DOHH2 (cell line): ENCODE results near the gene PPP3CA.
A peak's percentile ranks its signal among the peaks of the same experiment; 100 is the strongest.

Experiments used
- H3F3A ChIP-seq: fragments of 200-600 bp; sonication (generic), shearing (Covaris generic); 2 replicates; pipeline ENCODE4 v1.6.0; 2016; ENCODE audit warnings: antibody characterized with exemption, mild to moderate bottlenecking; ENCODE audit not compliant: control insufficient read depth, insufficient read depth
- H3K27ac ChIP-seq: fragments of 200-600 bp; sonication (generic); 2 replicates; pipeline ENCODE4 v1.5.1; 2014; ENCODE audit warnings: low read depth, mild to moderate bottlenecking, low read length, moderate library complexity
- H3K27me3 ChIP-seq: fragments of 200-600 bp; sonication (generic); 2 replicates; pipeline ENCODE4 v1.6.1; 2014; ENCODE audit warnings: mild to moderate bottlenecking, low read length, mixed read lengths; ENCODE audit not compliant: control insufficient read depth
- H3K36me3 ChIP-seq: fragments of 200-600 bp; sonication (generic); 2 replicates; pipeline ENCODE4 v1.6.1; 2014; ENCODE audit warnings: mild to moderate bottlenecking, low read length, moderate library complexity, mixed read lengths; ENCODE audit not compliant: control insufficient read depth
- H3K4me1 ChIP-seq: fragments of 200-600 bp; sonication (generic); 2 replicates; pipeline ENCODE4 v1.6.1; 2014; ENCODE audit warnings: mild to moderate bottlenecking, low read length, mixed read lengths; ENCODE audit not compliant: control insufficient read depth
- H3K4me2 ChIP-seq: fragments of 200-600 bp; sonication (generic); 2 replicates; pipeline ENCODE4 v1.6.0; 2014; ENCODE audit warnings: mild to moderate bottlenecking, low read length, moderate library complexity
- H3K4me3 ChIP-seq: fragments of 200-600 bp; sonication (generic); 2 replicates; pipeline ENCODE4 v1.5.1; 2014; ENCODE audit warnings: mild to moderate bottlenecking, low read length, mixed read lengths
- H3K79me2 ChIP-seq: fragments of 200-600 bp; sonication (generic); 2 replicates; pipeline ENCODE4 v1.6.1; 2014; ENCODE audit warnings: mild to moderate bottlenecking, low read length, mixed read lengths; ENCODE audit not compliant: control insufficient read depth
- H3K9me2 ChIP-seq: fragments of 200-600 bp; sonication (generic); replicated peaks from 2 replicates; pipeline ENCODE4 v1.6.1; 2014; ENCODE audit warnings: mild to moderate bottlenecking, low read length, mixed read lengths; ENCODE audit not compliant: control insufficient read depth
- H3K9me3 ChIP-seq: fragments of 200-600 bp; sonication (generic); 2 replicates; pipeline ENCODE4 v1.6.1; 2014; ENCODE audit warnings: antibody characterized with exemption, low read length, mixed read lengths; ENCODE audit not compliant: control insufficient read depth, insufficient read depth
- H4K20me1 ChIP-seq: fragments of 200-600 bp; sonication (generic); 2 replicates; pipeline ENCODE4 v1.6.0; 2014; ENCODE audit warnings: low read depth, mild to moderate bottlenecking, antibody characterized with exemption, low read length, moderate library complexity; ENCODE audit not compliant: control insufficient read depth, insufficient read depth
- CTCF ChIP-seq: fragments of 200-600 bp; sonication (generic); IDR thresholded peaks from one replicate; pipeline ENCODE4 v1.5.1; 2014; ENCODE audit warnings: antibody characterized with exemption, mild to moderate bottlenecking, low read depth, low read length; ENCODE audit not compliant: poor library complexity, severe bottlenecking
- EZH2phosphoT487 ChIP-seq: fragments of 200-600 bp; sonication (generic); IDR thresholded peaks from 2 replicates; pipeline ENCODE4 v1.6.1; 2017; ENCODE audit warnings: borderline replicate concordance, mild to moderate bottlenecking, antibody characterized with exemption, low read length, moderate library complexity, mixed read lengths

PPP3CA gene

DNA sequence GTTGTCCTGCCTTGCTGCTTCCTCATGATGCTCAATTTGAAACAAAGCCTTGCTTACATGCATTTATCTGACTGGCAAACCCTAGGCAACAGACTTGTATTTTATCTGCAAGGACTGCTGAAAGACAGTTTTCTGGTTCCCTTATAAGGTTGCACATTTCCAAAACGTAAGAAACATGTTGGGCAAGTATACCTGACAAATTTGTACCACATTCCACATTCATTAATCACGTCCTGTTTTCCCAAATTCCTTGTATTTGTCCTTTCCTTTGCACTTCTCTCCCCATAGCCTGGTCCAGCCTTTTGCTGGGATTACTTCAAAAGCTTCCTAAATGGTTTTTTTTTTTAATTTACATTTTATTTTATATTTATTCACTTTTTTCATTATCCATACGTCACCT lies 310.1 kb downstream of the PPP3CA start:
- Histone ChIP-seq H4K20me1 (no peaks in the 10 kb centered on the region), H3K27ac (no peak overlapping the region), H3K9me2 (no peaks in the 10 kb centered on the region), H3K9me3 (no peaks in the 10 kb centered on the region), H3K27me3 (no peaks in the 10 kb centered on the region), H3K4me2 (no peak overlapping the region), H3F3A (no peaks in the 10 kb centered on the region), H3K36me3 (0 out of 2 replicates have a peak, but pooled peaks cover 3% of the 10 kb centered on the region), H3K4me1 (no peaks in the 10 kb centered on the region), H3K79me2 (no peaks in the 10 kb centered on the region), H3K4me3 (no peak overlapping the region)
- TF ChIP-seq EZH2phosphoT487 (no peak), CTCF (no peak)

DNA sequence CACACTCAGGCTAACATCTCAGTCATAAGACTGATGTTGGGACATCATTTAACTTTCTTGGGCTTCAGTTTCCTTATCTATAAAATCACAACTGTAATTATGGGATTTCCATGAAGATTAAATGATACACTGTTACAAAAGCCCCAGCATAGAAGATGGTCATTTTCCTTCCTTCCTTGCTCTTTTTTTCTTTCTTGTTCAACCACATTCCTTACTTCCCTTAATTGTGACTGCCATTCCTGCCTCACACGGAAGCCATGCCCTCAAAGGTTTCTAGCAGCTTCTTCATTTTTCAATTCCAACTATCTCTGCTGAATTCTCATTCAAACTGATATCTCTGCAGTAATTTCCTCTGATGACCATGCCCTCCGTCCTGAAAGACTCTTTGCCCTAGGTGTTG lies 311.8 kb downstream of the PPP3CA start:
- TF ChIP-seq CTCF (no peak), EZH2phosphoT487 (no peak)
- H3K9me3 ChIP-seq, result no peaks in the 10 kb centered on the region

DNA sequence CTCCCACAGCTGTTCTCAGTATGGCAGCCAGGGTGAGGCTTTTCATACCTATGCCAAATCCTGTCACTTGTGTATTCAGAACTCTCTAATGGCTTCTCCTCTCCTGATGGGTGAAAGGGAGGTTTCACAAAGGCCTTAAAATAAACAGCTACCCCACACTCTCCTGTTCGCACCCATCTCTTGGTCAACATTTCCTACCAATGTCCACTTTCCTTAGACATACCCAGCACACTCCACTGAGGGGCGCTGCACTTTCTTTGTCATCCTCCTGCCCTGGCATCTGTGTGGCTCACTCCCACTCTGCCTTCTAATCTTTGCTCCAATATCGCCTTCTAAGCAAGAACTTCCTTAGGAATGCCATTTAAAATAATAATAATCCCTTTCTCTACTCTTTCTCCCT lies 313.3 kb downstream of the PPP3CA start:
- no peaks in the 10 kb centered on the region for H3K27me3 ChIP-seq
- H3K4me2 ChIP-seq, result no peak overlapping the region
- H3K36me3 ChIP-seq, result no peaks in the 10 kb centered on the region
- H3K4me3 ChIP-seq, result no peak overlapping the region
- H3K9me3 ChIP-seq, result no peaks in the 10 kb centered on the region
- TF ChIP-seq CTCF (peak; percentile 24), EZH2phosphoT487 (no peak)
- H3K79me2 ChIP-seq, result no peaks in the 10 kb centered on the region
- no peaks in the 10 kb centered on the region for H3K9me2 ChIP-seq
- H3K4me1 ChIP-seq, result no peaks in the 10 kb centered on the region
- H3F3A ChIP-seq, result no peaks in the 10 kb centered on the region
- H4K20me1 ChIP-seq, result no peaks in the 10 kb centered on the region
- H3K27ac ChIP-seq, result no peak overlapping the region

More for the DNA sequence above, 311.8 kb downstream of the PPP3CA start:
- no peaks in the 10 kb centered on the region for H3K9me2 ChIP-seq
- no peaks in the 10 kb centered on the region for H3K79me2 ChIP-seq
- H4K20me1 ChIP-seq, result no peaks in the 10 kb centered on the region
- no peaks in the 10 kb centered on the region for H3F3A ChIP-seq
- H3K36me3 ChIP-seq, result 0 out of 2 replicates have a peak, but pooled peaks cover 3% of the 10 kb centered on the region
- H3K4me2 ChIP-seq, result no peak overlapping the region
- no peaks in the 10 kb centered on the region for H3K27me3 ChIP-seq
- no peak overlapping the region for H3K27ac ChIP-seq
- H3K4me3 ChIP-seq, result no peak overlapping the region
- no peaks in the 10 kb centered on the region for H3K4me1 ChIP-seq

DNA sequence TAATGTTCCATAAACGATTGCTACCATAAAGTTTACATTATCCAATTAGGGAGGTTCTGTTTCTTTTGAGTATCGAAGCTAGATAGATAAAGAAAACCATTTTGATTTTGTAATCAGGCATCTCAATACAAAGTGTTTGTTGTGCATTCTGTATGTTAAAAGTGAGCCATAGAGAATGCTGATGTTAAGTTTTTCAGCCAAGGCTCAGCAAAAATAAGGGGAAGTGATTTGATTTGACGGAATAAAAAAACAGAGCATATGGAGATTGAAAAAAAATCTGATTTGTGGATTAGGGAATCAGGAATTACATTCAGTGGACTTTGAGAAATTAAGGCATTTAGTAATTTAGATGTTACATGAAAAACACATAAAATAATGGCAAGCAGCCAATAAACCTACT lies 314.8 kb downstream of the PPP3CA start:
- no peak overlapping the region for H3K4me2 ChIP-seq
- no peak overlapping the region for H3K27ac ChIP-seq
- H3F3A ChIP-seq, result no peaks in the 10 kb centered on the region
- H3K9me3 ChIP-seq, result no peaks in the 10 kb centered on the region
- no peaks in the 10 kb centered on the region for H3K4me1 ChIP-seq
- H4K20me1 ChIP-seq, result no peaks in the 10 kb centered on the region
- H3K36me3 ChIP-seq, result no peaks in the 10 kb centered on the region
- no peaks in the 10 kb centered on the region for H3K79me2 ChIP-seq
- no peak overlapping the region for H3K4me3 ChIP-seq
- TF ChIP-seq CTCF (no peak), EZH2phosphoT487 (no peak)
- no peaks in the 10 kb centered on the region for H3K9me2 ChIP-seq
- H3K27me3 ChIP-seq, result no peaks in the 10 kb centered on the region
